SK-N-MC (cell line): ENCODE results near the gene PTPRO.

Experiments used
- EZH2 ChIP-seq: fragments of 200-600 bp; sonication (generic); IDR thresholded peaks from one replicate; pipeline ENCODE4 v1.6.1; 2017; ENCODE audit warnings: antibody characterized with exemption
- POLR2AphosphoS5 ChIP-seq: IDR thresholded peaks from 2 replicates; pipeline ENCODE4 v1.6.1; 2012; ENCODE audit warnings: mild to moderate bottlenecking, low read depth, low read length, borderline replicate concordance

GRCh38 chr12:15346488-15346887 is 24.2 kb downstream of the PTPRO start:
- TF ChIP-seq EZH2, result no peak
- TF ChIP-seq POLR2AphosphoS5, result no peak
